OCI-LY1 (cell line): ENCODE results near the gene SRSF12.

Experiments
- CTCF ChIP-seq: fragments of 200-600 bp; sonication (generic), shearing (Covaris generic); IDR thresholded peaks from 2 replicates; pipeline ENCODE4 v1.5.1; 2017; ENCODE audit warnings: mild to moderate bottlenecking, antibody characterized with exemption, low read length, moderate library complexity, mixed read lengths
- EZH2 ChIP-seq: fragments of 200-600 bp; sonication (generic), shearing (Covaris generic); IDR thresholded peaks from 2 replicates; pipeline ENCODE4 v1.8.0; 2017; ENCODE audit warnings: borderline replicate concordance, mixed run types, mild to moderate bottlenecking, antibody characterized with exemption, low read length, moderate library complexity, mixed read lengths

GRCh38 chr6:89058627-89059026 lies 59.2 kb downstream of the SRSF12 start:
- TF ChIP-seq CTCF (no peak), EZH2 (no peak)
